HepG2 (cell line): ENCODE results near the gene THRAP3. TPM values are rescaled to one million over a fixed set of nuclear protein-coding genes. Genes with fewer than 3 reads are reported as not detected.

Experiments
- BRF2 ChIP-seq: sonication (generic); formaldehyde crosslinking; IDR thresholded peaks from 2 replicates; pipeline ENCODE4 v1.8.1; 2022; ENCODE audit warnings: mild to moderate bottlenecking, missing genetic modification reagents
- CBX5 ChIP-seq: sonication (generic); formaldehyde crosslinking; IDR thresholded peaks from 2 replicates; pipeline ENCODE4 v1.4.0; 2020; ENCODE audit warnings: missing genetic modification reagents, borderline replicate concordance
- ETS1 ChIP-seq: sonication (generic); formaldehyde crosslinking; IDR thresholded peaks from 2 replicates; pipeline ENCODE4 v1.4.0; 2020; ENCODE audit warnings: missing genetic modification reagents
- GRHL1 ChIP-seq: sonication (generic); formaldehyde crosslinking; conservative IDR thresholded peaks from 2 replicates; pipeline ENCODE4 v1.8.0; 2022; ENCODE audit warnings: missing genetic modification reagents
- HHEX ChIP-seq: IDR thresholded peaks from 2 replicates; pipeline ENCODE4 v1.6.1; 2016; ENCODE audit warnings: control low read depth
- IRX3 ChIP-seq: sonication (generic); formaldehyde crosslinking; IDR thresholded peaks from 2 replicates; pipeline ENCODE4 v1.8.1; 2023; ENCODE audit warnings: mild to moderate bottlenecking, low read depth, missing genetic modification reagents, borderline replicate concordance
- NFAT5 ChIP-seq: sonication (generic); formaldehyde crosslinking; IDR thresholded peaks from 2 replicates; pipeline ENCODE4 v1.4.0; 2020; ENCODE audit warnings: missing genetic modification reagents
- PREB ChIP-seq: sonication (generic); formaldehyde crosslinking; IDR thresholded peaks from 2 replicates; pipeline ENCODE4 v1.4.0; 2020; ENCODE audit warnings: missing genetic modification reagents
- SNAPC5 ChIP-seq: sonication (generic); formaldehyde crosslinking; IDR thresholded peaks from 2 replicates; pipeline ENCODE4 v1.8.1; 2023; ENCODE audit warnings: mild to moderate bottlenecking, missing genetic modification reagents, borderline replicate concordance
- SOX13 ChIP-seq, 3 experiments: fragments of 450-650 bp in 1 of 3; sonication (generic) in 1 of 3; formaldehyde crosslinking in 1 of 3; IDR thresholded peaks in 2 of 3; conservative IDR thresholded peaks in 1 of 3; 2 replicates each; pipeline versions ENCODE4 v1.5.0 to v1.6.1; 2016 to 2020; ENCODE audit warnings: antibody characterized with exemption in 1 of 3, mild to moderate bottlenecking in 1 of 3, missing compliant biosample characterization in 1 of 3, missing genetic modification reagents in 1 of 3, moderate library complexity in 1 of 3
- SSRP1 ChIP-seq: IDR thresholded peaks from 2 replicates; pipeline ENCODE4 v1.6.1; 2016; ENCODE audit warnings: control low read depth
- THAP8 ChIP-seq: sonication (generic); formaldehyde crosslinking; IDR thresholded peaks from 2 replicates; pipeline ENCODE4 v1.5.1; 2020; ENCODE audit warnings: missing genetic modification reagents, mild to moderate bottlenecking, borderline replicate concordance
- ZC3H13 ChIP-seq: sonication (generic); formaldehyde crosslinking; IDR thresholded peaks from 2 replicates; pipeline ENCODE4 v1.8.1; 2023; ENCODE audit warnings: mild to moderate bottlenecking, missing genetic modification reagents, moderate library complexity
- ZFP1 ChIP-seq: IDR thresholded peaks from 2 replicates; pipeline ENCODE4 v1.6.1; 2016
- ZFP36L1 ChIP-seq: sonication (generic); formaldehyde crosslinking; IDR thresholded peaks from 2 replicates; pipeline ENCODE4 v1.8.0; 2022; ENCODE audit warnings: mild to moderate bottlenecking, missing genetic modification reagents, moderate library complexity
- ZNF496 ChIP-seq: sonication (generic); formaldehyde crosslinking; IDR thresholded peaks from 2 replicates; pipeline ENCODE4 v1.8.1; 2023; ENCODE audit warnings: mild to moderate bottlenecking, moderate library complexity, missing genetic modification reagents; ENCODE audit not compliant: insufficient replicate concordance
- polyA plus RNA-seq, 8 experiments: library from polyadenylated mRNA; depleted of rRNA in 3 of 8; stranded (reverse) in 7 of 8; unstranded in 1 of 8; fragments of >200 nt; fragmentation: Illumina TruSeq in 4 of 8; extraction: Trizol in 4 of 8; gene quantifications; 2 replicates each; pipeline versions ENCODE4 v1.2.1 to v1.2.3, GENCODE V29; 2011 to 2016; ENCODE audit warnings: low read depth in 4 of 8, missing spikeins in 1 of 8, mixed read lengths in 1 of 8; ENCODE audit not compliant: insufficient read depth in 1 of 8
- total RNA-seq, 5 experiments: library from RNA; depleted of rRNA; stranded (reverse); fragments of >200 nt; fragmentation: Illumina TruSeq; extraction: Trizol; gene quantifications; 2 replicates each; pipeline ENCODE4 v1.2.3, GENCODE V29; 2016; ENCODE audit warnings: low read depth in 1 of 5

The THRAP3 gene
- total and polyA plus RNA-seq, 2 of the 13 experiments (the other 11 are each of a cell fraction or from before 2014, with no cell fraction given), result 45.0 to 92.6 TPM

GRCh38 chr1:36306210-36306901, 82.1 kb downstream of the THRAP3 start, which contains the start of gene SH3D21 (continued):
- TF ChIP-seq BRF2 (CRISPR knock-in tag) (no peak; the same call in 1 of the 2 replicates), ZC3H13 (peak; percentile 84), THAP8 (CRISPR knock-in tag) (0 out of 2 replicates have a peak, but pooled peaks have one; percentile 66), HHEX (CRISPR knock-in tag) (no peak), SSRP1 (CRISPR knock-in tag) (no peak), ETS1 (0 out of 2 replicates have a peak, but pooled peaks have one; percentile 13), PREB (CRISPR knock-in tag) (no peak), NFAT5 (CRISPR knock-in tag) (no peak), ZFP36L1 (peak; percentile 23; the same call in 1 of the 2 replicates), IRX3 (CRISPR knock-in tag) (0 out of 2 replicates have a peak, but pooled peaks have one; percentile 44), ZFP1 (CRISPR knock-in tag) (no peak), ZNF496 (no peak), SNAPC5 (CRISPR knock-in tag) (no peak), GRHL1 (CRISPR knock-in tag) (no peak), SOX13 (IDR thresholded peaks at IDR 0.05) (no peak), SOX13 (CRISPR knock-in tag; conservative IDR thresholded peaks at IDR 0.05 in 1 of 2, IDR thresholded peaks at IDR 0.05 in 1 of 2) (peak in 1 of 2 experiments; percentile 3; a peak in 1 of 4 replicates), CBX5 (CRISPR knock-in tag) (no peak)
